Esophagus muscularis mucosa (tissue), 4 donors: ENCODE measurements around the gene ATCAY. TPM values are rescaled to one million over a fixed set of nuclear protein-coding genes. Genes with fewer than 3 reads are reported as not detected.
"Not testable (repeated sequence)": the region's sequence is repeated elsewhere in the genome, so short reads cannot be mapped to it uniquely, and the experiment has no call there.

Experiments
- DNase-seq: peaks from one replicate; pipeline ENCODE4 v3.0.0-alpha.2; 2017; ENCODE audit errors: extremely low spot score
- H3K27ac ChIP-seq, 4 donors: fragments of 200-600 bp; sonication (generic); replicated peaks in 1 of 4; 1 replicate in 3 of 4; 2 replicates in 1 of 4; pipeline ENCODE4 v1.5.1; 2016 to 2019; ENCODE audit warnings: mild to moderate bottlenecking in 1 of 4
- H3K27me3 ChIP-seq, 4 donors: fragments of 200-600 bp; sonication (generic); one replicate each; pipeline versions ENCODE4 v1.5.1 to v1.6.0; 2016 to 2019
- H3K36me3 ChIP-seq, 4 donors: fragments of 200-600 bp; sonication (generic); one replicate each; pipeline ENCODE4 v1.5.1; 2016 to 2019
- H3K4me1 ChIP-seq, 4 donors: fragments of 200-600 bp; sonication (generic); one replicate each; pipeline ENCODE4 v1.5.1; 2016 to 2019
- H3K4me3 ChIP-seq, 4 donors: fragments of 200-600 bp; sonication (generic); 1 replicate in 2 of 4; 2 replicates in 2 of 4; pipeline ENCODE4 v1.5.1; 2016 to 2019; ENCODE audit warnings: mild to moderate bottlenecking in 4 of 4, moderate library complexity in 1 of 4
- H3K9me3 ChIP-seq, 4 donors: fragments of 200-600 bp; sonication (generic); 1 replicate in 3 of 4; 2 replicates in 1 of 4; pipeline ENCODE4 v1.5.1; 2016 to 2019
- CTCF ChIP-seq, 3 experiments: fragments of 200-600 bp in 2 of 3; fragments of 450-650 bp in 1 of 3; sonication (generic) in 2 of 3; IDR thresholded peaks; one replicate each; pipeline ENCODE4 v1.5.1; 2017 to 2019; ENCODE audit warnings: antibody characterized with exemption in 3 of 3, mild to moderate bottlenecking in 2 of 3, moderate library complexity in 1 of 3
- EP300 ChIP-seq: sonication (generic); formaldehyde crosslinking; IDR thresholded peaks from one replicate; pipeline ENCODE4 v1.6.1; 2017; ENCODE audit warnings: antibody characterized with exemption
- POLR2A ChIP-seq: fragments of 450-650 bp; IDR thresholded peaks from one replicate; pipeline ENCODE4 v1.6.1; 2017; ENCODE audit warnings: antibody characterized with exemption, moderate library complexity, mild to moderate bottlenecking, low read depth
- POLR2AphosphoS5 ChIP-seq, 2 donors: sonication (generic); formaldehyde crosslinking; IDR thresholded peaks; one replicate each; pipeline ENCODE4 v1.6.1; 2017; ENCODE audit warnings: antibody characterized with exemption in 2 of 2
- WGBS: methylation state at CpG from one replicate; pipeline ENCODE4 v1.1.5; 2018; 5-methylcytosine and 5-hydroxymethylcytosine counted together
- intact Hi-C: fragments of 100-400 bp; cut with DNase I; formaldehyde crosslinking; loops from one replicate; pipeline ENCODE4 v1.15.1; 2023
- total RNA-seq, 4 donors: library from RNA; depleted of rRNA; stranded (reverse); fragments of >200 nt; gene quantifications; one replicate each; pipeline versions ENCODE4 v1.1.0 to v1.2.1, GENCODE V29; 2016

The ATCAY gene
- total RNA-seq, 4 donors from 2014 or later = 0.42 to 1.3 (median 0.82) TPM

GRCh38 chr19:3963458-3964255 lies 83.2 kb downstream of the ATCAY start:
- WGBS = 89% methylated on average over 22 of the region's 35 CpGs
- Histone ChIP-seq H3K27me3 (no peaks in the 10 kb centered on the region), H3K27ac (peak overlapping the region; percentile 34 to 100 (median 100)), H3K4me1 (peaks cover 34 to 52% (median 48%) of the 10 kb centered on the region in 4 donors), H3K4me3 (no peak overlapping the region), H3K36me3 (peaks cover 66 to 98% (median 92%) of the 10 kb centered on the region in 4 donors), H3K9me3 (no peaks in the 10 kb centered on the region)
- no peak for DNase-seq
- intact Hi-C loops = no loop called here
- TF ChIP-seq EP300 (no peak), CTCF (IDR thresholded peaks at IDR 0.05) (no peak), POLR2AphosphoS5 (IDR thresholded peaks at IDR 0.05) (no peak)

- DNase-seq = no peak
- no peaks in the 10 kb centered on the region for H3K9me3 ChIP-seq
- H3K36me3 ChIP-seq = peaks cover 57 to 92% (median 84%) of the 10 kb centered on the region in 4 donors
- TF ChIP-seq POLR2AphosphoS5 (IDR thresholded peaks at IDR 0.05) (peak in 1 of 2 donors; percentile 6), CTCF (IDR thresholded peaks at IDR 0.05) (no peak)
- no peaks in the 10 kb centered on the region for H3K27me3 ChIP-seq
- intact Hi-C loops = no loop called here
- WGBS = 85% methylated on average over 30 of the region's 60 CpGs
- peaks cover 41 to 60% (median 52%) of the 10 kb centered on the region in 4 donors for H3K4me1 ChIP-seq
- peak overlapping the region; percentile 99 to 100 (median 100) for H3K27ac ChIP-seq
- no peak overlapping the region for H3K4me3 ChIP-seq
Observed at GRCh38 chr19:3964256-3965194, 84.0 kb downstream of the ATCAY start.

GRCh38 chr19:3966051-3967017 lies 85.8 kb downstream of the ATCAY start:
- Histone ChIP-seq H3K27ac (peak overlapping the region; percentile 99 to 100 (median 100)), H3K27me3 (no peaks in the 10 kb centered on the region), H3K4me3 (peak overlapping the region; percentile 13 to 99 (median 34)), H3K36me3 (peaks cover 39 to 74% (median 66%) of the 10 kb centered on the region in 4 donors), H3K4me1 (peaks cover 50 to 71% (median 62%) of the 10 kb centered on the region in 4 donors), H3K9me3 (no peaks in the 10 kb centered on the region)
- DNase-seq = no peak
- TF ChIP-seq POLR2AphosphoS5 (IDR thresholded peaks at IDR 0.05) = no peak
- TF ChIP-seq CTCF (IDR thresholded peaks at IDR 0.05) = no peak
- TF ChIP-seq EP300 = no peak
- TF ChIP-seq POLR2A = no peak
- WGBS = 50% methylated on average over 26 of the region's 30 CpGs
- intact Hi-C loops = no loop called here

GRCh38 chr19:3967983-3968382 lies 87.5 kb downstream of the ATCAY start:
- WGBS = 83% methylated on average over 12 of the region's 12 CpGs
- peak overlapping the region; percentile 24 to 99 (median 34) for H3K4me3 ChIP-seq
- H3K36me3 ChIP-seq = peaks cover 24 to 58% (median 52%) of the 10 kb centered on the region in 4 donors
- H3K9me3 ChIP-seq, DNase-seq, intact Hi-C loops, H3K27me3 ChIP-seq: not testable (repeated sequence)
- peaks cover 52 to 69% (median 64%) of the 10 kb centered on the region in 4 donors for H3K4me1 ChIP-seq
- peak overlapping the region; percentile 99 to 100 (median 100) for H3K27ac ChIP-seq
